22Rv1 (cell line): Measurements from ENCODE around the gene NAIF1.

Experiments
- H3K27ac ChIP-seq: fragments of 450-650 bp; 2 replicates; pipeline ENCODE4 v1.5.1; 2017
- ZFX ChIP-seq: fragments of 450-650 bp; IDR thresholded peaks from 2 replicates; pipeline ENCODE4 v1.6.1; 2017; ENCODE audit warnings: antibody characterized with exemption, borderline replicate concordance
- TF ChIP-seq, protein P1 (sequence below): fragments of 450-650 bp; IDR thresholded peaks from 2 replicates; pipeline ENCODE4 v1.5.1; 2017; ENCODE audit warnings: mild to moderate bottlenecking

Gene NAIF1

DNA sequence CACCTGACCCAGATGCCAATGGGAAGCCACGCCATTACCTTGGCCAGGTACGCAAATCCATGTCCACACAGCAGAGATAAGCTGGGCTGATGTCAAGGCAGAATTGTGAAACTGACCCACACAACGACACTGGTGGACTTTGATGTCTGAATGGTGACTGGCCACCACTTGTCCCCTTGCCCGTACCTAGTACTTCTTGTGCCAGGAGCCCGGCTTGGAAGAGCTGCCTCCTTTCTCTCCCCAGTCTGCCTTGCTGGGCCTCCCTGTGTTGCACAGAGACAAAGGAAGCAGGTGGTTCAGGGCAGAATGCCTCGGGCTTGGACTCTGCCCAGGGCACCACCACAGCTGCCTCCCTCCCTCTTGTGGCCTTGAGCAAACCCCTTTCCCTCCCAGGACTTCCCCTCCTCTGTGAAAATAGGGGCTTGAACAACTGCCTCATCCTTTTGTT lies 37.1 kb upstream of the NAIF1 start:
- no peak overlapping the region for H3K27ac ChIP-seq
- TF ChIP-seq, protein P1, sequence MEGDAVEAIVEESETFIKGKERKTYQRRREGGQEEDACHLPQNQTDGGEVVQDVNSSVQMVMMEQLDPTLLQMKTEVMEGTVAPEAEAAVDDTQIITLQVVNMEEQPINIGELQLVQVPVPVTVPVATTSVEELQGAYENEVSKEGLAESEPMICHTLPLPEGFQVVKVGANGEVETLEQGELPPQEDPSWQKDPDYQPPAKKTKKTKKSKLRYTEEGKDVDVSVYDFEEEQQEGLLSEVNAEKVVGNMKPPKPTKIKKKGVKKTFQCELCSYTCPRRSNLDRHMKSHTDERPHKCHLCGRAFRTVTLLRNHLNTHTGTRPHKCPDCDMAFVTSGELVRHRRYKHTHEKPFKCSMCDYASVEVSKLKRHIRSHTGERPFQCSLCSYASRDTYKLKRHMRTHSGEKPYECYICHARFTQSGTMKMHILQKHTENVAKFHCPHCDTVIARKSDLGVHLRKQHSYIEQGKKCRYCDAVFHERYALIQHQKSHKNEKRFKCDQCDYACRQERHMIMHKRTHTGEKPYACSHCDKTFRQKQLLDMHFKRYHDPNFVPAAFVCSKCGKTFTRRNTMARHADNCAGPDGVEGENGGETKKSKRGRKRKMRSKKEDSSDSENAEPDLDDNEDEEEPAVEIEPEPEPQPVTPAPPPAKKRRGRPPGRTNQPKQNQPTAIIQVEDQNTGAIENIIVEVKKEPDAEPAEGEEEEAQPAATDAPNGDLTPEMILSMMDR, result no peak
- TF ChIP-seq ZFX, result no peak

DNA sequence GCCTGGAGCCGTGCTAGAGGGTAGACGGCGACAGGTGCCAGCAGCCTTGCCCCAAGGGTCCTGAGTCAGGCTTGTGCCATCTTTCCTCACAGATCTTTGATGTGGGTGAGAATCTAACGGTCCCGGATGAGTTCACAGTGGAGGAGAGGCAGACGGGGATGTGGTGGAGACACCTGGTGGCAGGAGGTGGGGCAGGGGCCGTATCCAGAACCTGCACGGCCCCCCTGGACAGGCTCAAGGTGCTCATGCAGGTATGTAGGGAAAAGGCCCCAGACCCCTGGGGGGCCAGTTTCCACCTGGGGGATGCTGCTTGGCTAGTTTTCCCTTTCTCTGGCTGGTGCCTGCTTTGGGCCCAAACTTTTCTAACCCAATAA lies 36.5 kb upstream of the NAIF1 start:
- H3K27ac ChIP-seq, result no peak overlapping the region
- TF ChIP-seq ZFX, result no peak
- TF ChIP-seq, protein P1, result peak; percentile 26; the same call in 1 of the 2 replicates

DNA sequence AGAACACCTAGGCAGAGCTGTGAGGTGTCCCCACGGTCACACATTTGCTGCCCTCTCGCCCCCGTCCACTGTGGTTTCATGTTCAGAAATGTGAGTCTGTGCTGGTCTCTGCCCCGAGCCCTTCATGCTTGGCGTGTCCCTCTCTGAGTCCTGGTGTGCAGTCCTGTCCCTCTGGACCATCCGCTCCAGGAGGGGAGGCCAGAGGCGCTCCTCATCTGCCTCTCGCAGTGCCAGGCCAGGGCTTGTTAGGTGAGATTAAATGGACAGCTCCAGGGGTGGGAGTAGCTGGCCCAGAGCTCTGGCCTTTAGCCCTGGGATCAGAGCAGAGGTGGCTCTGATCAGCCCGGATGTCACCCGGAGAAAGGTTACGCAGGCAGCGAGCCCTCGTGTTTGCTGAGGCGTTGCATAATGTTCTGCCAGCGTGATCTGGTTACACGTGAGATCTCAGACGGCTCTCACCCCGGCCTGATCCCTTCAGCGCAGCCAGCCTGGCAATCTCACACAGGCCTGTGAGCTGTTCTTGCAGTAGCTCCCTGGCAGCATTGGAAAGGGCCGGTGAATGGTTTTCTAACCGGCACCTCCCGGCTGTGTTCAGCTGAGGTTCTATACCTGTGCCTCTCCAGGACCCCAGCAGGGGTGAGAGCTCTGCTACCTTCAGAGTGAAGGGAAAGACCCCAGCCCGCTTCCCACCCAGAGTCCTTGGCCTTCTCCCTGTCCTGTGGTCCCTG lies 35.9 kb upstream of the NAIF1 start:
- no peak overlapping the region for H3K27ac ChIP-seq
- TF ChIP-seq ZFX, result no peak
- TF ChIP-seq, protein P1, result no peak

DNA sequence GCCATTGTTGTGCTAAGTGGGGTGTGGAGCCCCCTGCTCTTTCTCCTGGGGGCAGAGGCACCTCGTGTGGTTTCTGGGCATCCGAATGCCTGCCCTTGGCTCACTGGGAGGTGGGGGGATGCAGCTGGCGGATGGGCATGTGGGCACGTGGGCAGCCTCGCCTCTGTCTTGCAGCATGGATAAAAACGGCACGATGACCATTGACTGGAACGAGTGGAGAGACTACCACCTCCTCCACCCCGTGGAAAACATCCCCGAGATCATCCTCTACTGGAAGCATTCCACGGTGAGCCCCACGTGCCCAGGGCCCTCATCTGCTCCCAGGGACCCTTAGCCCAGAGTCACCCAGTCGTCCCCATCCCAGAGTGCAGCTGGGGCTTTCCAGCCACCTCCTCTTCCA lies 35.1 kb upstream of the NAIF1 start:
- TF ChIP-seq, protein P1, result no peak
- no peak for TF ChIP-seq ZFX
- H3K27ac ChIP-seq, result no peak overlapping the region

DNA sequence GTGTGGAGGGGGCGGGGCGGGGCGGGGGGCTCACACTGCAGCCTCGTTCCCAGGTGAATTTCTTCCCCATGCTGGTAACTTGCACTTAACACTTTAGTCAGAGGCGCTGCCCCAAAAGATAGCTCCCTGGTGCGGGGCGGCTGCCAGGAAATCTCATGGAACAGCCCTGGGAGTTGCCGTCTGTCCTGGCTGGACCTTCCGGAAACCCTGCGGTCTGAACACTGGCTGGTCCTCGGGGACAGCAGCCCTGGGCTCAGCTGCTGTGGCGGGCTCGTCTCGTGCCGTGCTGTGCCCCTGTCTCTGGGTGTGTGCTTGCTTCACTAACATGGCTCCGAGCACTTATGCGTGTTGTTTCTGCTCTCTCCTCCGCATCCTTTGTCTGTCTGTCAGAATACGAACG lies 34.6 kb upstream of the NAIF1 start:
- no peak overlapping the region for H3K27ac ChIP-seq
- TF ChIP-seq, protein P1, result no peak
- TF ChIP-seq ZFX, result no peak

DNA sequence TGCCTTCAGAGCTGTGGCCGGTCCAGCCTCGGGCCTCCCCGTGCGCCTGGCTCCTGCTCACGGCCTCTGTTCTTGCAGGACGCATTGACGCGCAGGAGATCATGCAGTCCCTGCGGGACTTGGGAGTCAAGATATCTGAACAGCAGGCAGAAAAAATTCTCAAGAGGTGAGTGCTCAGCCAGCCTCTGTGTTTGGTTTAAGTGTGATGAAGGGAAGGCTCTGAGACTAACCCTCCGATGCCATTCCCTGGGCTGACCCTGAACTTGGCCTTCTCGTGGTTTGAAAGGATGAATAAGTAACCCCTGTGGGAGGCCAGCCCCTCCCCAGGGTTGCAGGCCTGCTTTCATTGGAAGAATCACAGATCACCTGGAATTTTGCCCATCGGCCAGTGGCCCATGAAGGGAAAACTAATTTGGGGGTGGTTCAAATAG lies 34.1 kb upstream of the NAIF1 start:
- no peak overlapping the region for H3K27ac ChIP-seq
- TF ChIP-seq, protein P1, result no peak
- no peak for TF ChIP-seq ZFX

DNA sequence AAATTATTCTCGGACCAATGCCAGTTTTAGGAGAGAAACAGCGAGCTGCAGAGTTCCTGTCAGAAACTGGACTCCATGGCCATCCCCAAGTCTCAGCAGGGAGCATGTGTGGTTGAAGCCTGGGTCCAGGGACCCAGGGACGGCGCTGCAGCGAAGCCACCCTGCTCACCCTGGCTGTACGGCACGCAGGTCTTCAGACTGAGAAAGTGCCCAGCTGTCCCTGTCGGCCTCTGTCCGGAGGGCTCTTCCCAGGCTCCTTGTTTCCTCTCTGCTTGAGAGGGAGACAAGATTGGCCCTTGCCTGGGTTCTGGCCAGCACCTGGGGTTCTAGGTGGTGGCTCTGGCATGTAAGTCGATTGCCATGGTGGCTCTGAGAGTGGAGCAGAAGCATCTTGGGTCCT lies 33.5 kb upstream of the NAIF1 start:
- no peak for TF ChIP-seq ZFX
- TF ChIP-seq, protein P1, result no peak
- 0 out of 2 replicates have a peak overlapping the region, but pooled peaks have one; percentile 8 for H3K27ac ChIP-seq
